Coronary artery (tissue), 2 donors: ENCODE results near the gene NRF1.

ENCODE experiments used
- DNase-seq: peaks from one replicate; pipeline ENCODE4 v3.0.0-alpha.2; 2017; ENCODE audit warnings: low spot score
- H3K27ac ChIP-seq, 2 donors: fragments of 200-600 bp; sonication (generic); one replicate each; pipeline ENCODE4 v1.5.1; 2016 to 2019
- H3K4me3 ChIP-seq: fragments of 200-600 bp; sonication (generic); 2 replicates; pipeline ENCODE4 v1.5.1; 2016; ENCODE audit warnings: mild to moderate bottlenecking, moderate library complexity
- CTCF ChIP-seq: fragments of 200-600 bp; sonication (generic); IDR thresholded peaks from one replicate; pipeline ENCODE4 v1.5.1; 2019; ENCODE audit warnings: antibody characterized with exemption

Gene NRF1

GRCh38 chr7:129767120-129768015 lies 155.8 kb downstream of the NRF1 start:
- TF ChIP-seq CTCF: no peak
- no peak overlapping the region for H3K27ac ChIP-seq
- no peak for DNase-seq
- H3K4me3 ChIP-seq: no peak overlapping the region

DNA sequence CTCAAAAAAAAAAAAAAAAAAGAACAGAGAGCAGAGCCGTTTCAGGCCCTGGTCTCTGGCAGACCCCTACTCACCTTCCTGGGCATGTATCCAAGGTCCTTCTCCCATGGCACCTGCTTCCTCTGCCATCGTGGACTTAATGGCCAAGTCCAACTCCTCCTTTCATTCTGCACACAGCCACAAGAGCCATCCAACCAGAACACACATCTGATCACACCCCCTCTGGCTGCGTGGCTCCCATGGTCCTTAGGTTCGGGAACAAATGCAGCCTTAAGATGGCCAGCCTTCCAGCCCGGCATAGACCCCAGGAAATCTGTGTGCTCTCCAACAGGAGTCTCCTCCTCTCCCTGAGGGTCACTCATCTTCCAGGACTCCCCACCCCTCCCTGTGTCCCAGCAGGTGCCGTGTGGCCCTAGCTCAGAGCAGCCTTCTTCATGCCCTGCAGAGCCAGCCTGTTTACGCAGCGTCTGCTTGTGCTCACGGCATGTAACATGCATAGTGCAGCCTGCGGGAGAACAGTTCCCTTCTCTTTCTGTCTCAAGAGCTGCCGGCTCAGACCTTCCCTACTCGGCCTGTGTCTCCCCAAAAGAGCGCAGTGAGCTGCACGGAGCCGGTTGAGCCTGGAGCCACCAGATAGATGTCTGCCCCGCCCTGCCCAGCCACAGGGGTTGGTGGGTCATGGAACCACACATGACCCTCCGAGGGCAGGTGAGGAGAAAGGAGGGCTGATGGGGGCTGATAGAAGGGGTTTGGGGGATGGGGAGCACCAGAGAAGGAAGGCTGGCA lies 157.3 kb downstream of the NRF1 start:
- Histone ChIP-seq H3K4me3 (no peak overlapping the region), H3K27ac (no peak overlapping the region)
- DNase-seq: no peak
- TF ChIP-seq CTCF: no peak

- no peak for TF ChIP-seq CTCF
- no peak for DNase-seq
- Histone ChIP-seq H3K27ac (no peak overlapping the region), H3K4me3 (no peak overlapping the region)
These were observed 157.9 kb downstream of the NRF1 start for GRCh38 chr7:129769400-129769774.

- Histone ChIP-seq H3K4me3 (no peak overlapping the region), H3K27ac (no peak overlapping the region)
- DNase-seq: no peak
- TF ChIP-seq CTCF: no peak
These were observed 158.6 kb downstream of the NRF1 start for GRCh38 chr7:129769866-129770808.

GRCh38 chr7:129771201-129771927 lies 159.8 kb downstream of the NRF1 start:
- Histone ChIP-seq H3K4me3 (no peak overlapping the region), H3K27ac (no peak overlapping the region)
- no peak for DNase-seq
- no peak for TF ChIP-seq CTCF

DNA sequence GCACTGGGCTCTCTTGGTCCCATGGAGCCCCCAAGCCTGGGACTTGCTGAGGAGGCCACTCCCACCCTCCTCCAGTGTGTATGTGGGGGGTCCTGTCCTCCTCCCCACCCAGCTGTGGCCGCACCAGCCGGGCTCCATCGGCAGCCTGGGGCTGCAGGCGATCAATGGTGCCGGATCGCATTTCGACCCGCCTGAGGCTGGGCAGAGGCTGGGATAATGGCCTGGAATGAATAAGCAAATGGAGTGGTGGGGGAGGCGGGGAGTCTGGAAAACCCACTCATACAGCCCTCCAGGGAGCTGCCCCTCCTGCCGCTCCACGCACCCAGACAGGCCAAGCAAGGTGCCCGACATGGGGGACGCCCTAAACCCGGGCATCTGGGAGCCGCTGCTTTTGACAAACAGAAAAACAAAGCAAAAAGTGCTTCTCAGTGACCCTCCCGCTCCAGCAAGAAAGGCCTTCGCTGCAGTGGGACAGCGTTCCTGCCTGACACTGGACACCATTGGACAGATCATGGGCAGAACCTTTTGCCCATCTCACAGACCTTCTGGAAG lies 160.5 kb downstream of the NRF1 start:
- no peak for TF ChIP-seq CTCF
- H3K4me3 ChIP-seq: no peak overlapping the region
- no peak for DNase-seq
- H3K27ac ChIP-seq: no peak overlapping the region
